Heart left ventricle (tissue), 13 donors: ENCODE measurements around the gene OR11L1.

Source experiments
- POLR2A ChIP-seq, 2 donors: fragments of 450-650 bp; IDR thresholded peaks; one replicate each; pipeline ENCODE4 v1.6.1; 2017; ENCODE audit warnings: antibody characterized with exemption in 2 of 2, mild to moderate bottlenecking in 2 of 2, moderate library complexity in 2 of 2
- TF ChIP-seq, protein P1 (sequence below), 12 donors: fragments of 200-600 bp; sonication (generic) in 4 of 12; IDR thresholded peaks; one replicate each; pipeline versions ENCODE4 v1.5.0 to v1.8.0; 2018 to 2022; ENCODE audit warnings: antibody characterized with exemption in 12 of 12, mild to moderate bottlenecking in 5 of 12
- donor health status: ischemic (EF 13 %, LVEDD 7.1; RV severe dilation, severe dysfunction).
- donor health status: DM: no; HTN: yes; CAD: no.
- donor health status: DM: no; HTN: no; CAD: no.
- donor health status: ischemic (EF 25% LVEDD 6.9; RV normal size, moderate dysfunction).
- donor health status: ischemic (EF 25% LVEDD 5.7; RV mildly dilated, moderate dysfunction).
- donor health status: ischemic (EF 35%, LVEDD 5.7; RV mildly dilated, moderate dysfunction).
- donor health status: nonischemic (EF 11% LVEDD 7.7; RV severe dilation, severe dysfunction).
- donor health status: DM: yes; HTN: yes; CAD: no.
- donor health status: PGD.
- donor health status: ischemic (EF 29% LVEDD 5.4; RV normal size, mild dysfunction).
- donor health status: nonischemic (EF 23%, LVEDD 6.1; RV moderate dilation, normal function).

DNA sequence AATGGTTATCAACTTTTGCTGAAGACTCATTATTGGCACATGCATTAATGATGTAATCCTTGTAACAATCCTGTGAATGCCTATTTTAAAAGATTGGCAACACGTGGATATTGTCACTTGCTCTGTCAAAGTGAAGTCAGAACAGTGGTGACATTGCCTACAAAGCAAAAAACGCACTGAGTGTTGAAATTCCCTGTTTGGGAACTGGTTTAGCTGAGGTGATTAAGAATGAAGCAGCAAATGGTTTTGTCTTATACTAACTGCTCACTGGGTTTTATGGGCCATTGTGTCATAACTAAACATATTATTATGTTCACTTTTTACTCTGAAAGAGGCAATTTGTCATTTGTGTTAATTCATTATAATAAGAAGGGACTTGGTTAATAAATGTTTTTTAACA, 29.1 kb downstream of the OR11L1 start:
- TF ChIP-seq, protein P1, sequence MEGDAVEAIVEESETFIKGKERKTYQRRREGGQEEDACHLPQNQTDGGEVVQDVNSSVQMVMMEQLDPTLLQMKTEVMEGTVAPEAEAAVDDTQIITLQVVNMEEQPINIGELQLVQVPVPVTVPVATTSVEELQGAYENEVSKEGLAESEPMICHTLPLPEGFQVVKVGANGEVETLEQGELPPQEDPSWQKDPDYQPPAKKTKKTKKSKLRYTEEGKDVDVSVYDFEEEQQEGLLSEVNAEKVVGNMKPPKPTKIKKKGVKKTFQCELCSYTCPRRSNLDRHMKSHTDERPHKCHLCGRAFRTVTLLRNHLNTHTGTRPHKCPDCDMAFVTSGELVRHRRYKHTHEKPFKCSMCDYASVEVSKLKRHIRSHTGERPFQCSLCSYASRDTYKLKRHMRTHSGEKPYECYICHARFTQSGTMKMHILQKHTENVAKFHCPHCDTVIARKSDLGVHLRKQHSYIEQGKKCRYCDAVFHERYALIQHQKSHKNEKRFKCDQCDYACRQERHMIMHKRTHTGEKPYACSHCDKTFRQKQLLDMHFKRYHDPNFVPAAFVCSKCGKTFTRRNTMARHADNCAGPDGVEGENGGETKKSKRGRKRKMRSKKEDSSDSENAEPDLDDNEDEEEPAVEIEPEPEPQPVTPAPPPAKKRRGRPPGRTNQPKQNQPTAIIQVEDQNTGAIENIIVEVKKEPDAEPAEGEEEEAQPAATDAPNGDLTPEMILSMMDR (IDR thresholded peaks at IDR 0.05), result no peak
- TF ChIP-seq POLR2A (IDR thresholded peaks at IDR 0.05), result no peak
